ENCODE measurements around the gene MFSD2B.

Gene MFSD2B

GRCh38 chr2:24050041-24050979, 40.4 kb downstream of the MFSD2B start:
- DNase-seq (ENCODE audit: low spot score in 2 of 2), result peak in 1 of 2 experiments; percentile 64
- Histone ChIP-seq H3K27me3 (ENCODE audit: low read depth) (no peaks in the 10 kb centered on the region), H3K4me1 (peaks cover 15% of the 10 kb centered on the region), H3K9me3 (no peaks in the 10 kb centered on the region), H3K36me3 (replicated peaks) (no peaks in the 10 kb centered on the region), H3K4me3 (peak overlapping the region; percentile 74)
- in situ Hi-C loops (cut with MboI; ENCODE audit: low sequenced_read_pairs), result no loop called here

GRCh38 chr2:24051833-24052232, 41.9 kb downstream of the MFSD2B start:
- Histone ChIP-seq H3K9me3 (no peaks in the 10 kb centered on the region), H3K4me1 (peaks cover 15% of the 10 kb centered on the region), H3K27me3 (ENCODE audit: low read depth) (no peaks in the 10 kb centered on the region), H3K36me3 (replicated peaks) (no peaks in the 10 kb centered on the region), H3K4me3 (no peak overlapping the region)
- in situ Hi-C loops (cut with MboI; ENCODE audit: low sequenced_read_pairs), result no loop called here
- DNase-seq (ENCODE audit: low spot score in 2 of 2), result no peak

- peaks cover 11% of the 10 kb centered on the region for H3K4me1 ChIP-seq
- H3K36me3 ChIP-seq (replicated peaks), result no peaks in the 10 kb centered on the region
- no peak overlapping the region for H3K4me3 ChIP-seq
- H3K27me3 ChIP-seq (ENCODE audit: low read depth), result no peaks in the 10 kb centered on the region
- H3K9me3 ChIP-seq, result no peaks in the 10 kb centered on the region
- in situ Hi-C loops (cut with MboI; ENCODE audit: low sequenced_read_pairs), result no loop called here
- DNase-seq (ENCODE audit: low spot score in 2 of 2), result no peak
Measured at GRCh38 chr2:24052951-24053350, 43.1 kb downstream of the MFSD2B start.

- in situ Hi-C loops (cut with MboI; ENCODE audit: low sequenced_read_pairs), result no loop called here
- Histone ChIP-seq H3K4me3 (no peak overlapping the region), H3K36me3 (replicated peaks) (no peaks in the 10 kb centered on the region), H3K4me1 (peaks cover 4% of the 10 kb centered on the region), H3K27me3 (ENCODE audit: low read depth) (no peaks in the 10 kb centered on the region), H3K9me3 (no peaks in the 10 kb centered on the region)
- no peak for DNase-seq (ENCODE audit: low spot score in 2 of 2)
Measured at GRCh38 chr2:24054366-24055010, 44.6 kb downstream of the MFSD2B start.

- H3K4me3 ChIP-seq, result no peak overlapping the region
- no peaks in the 10 kb centered on the region for H3K27me3 ChIP-seq (ENCODE audit: low read depth)
- no peaks in the 10 kb centered on the region for H3K9me3 ChIP-seq
- no peaks in the 10 kb centered on the region; the same call in 1 of the 2 replicates for H3K36me3 ChIP-seq (replicated peaks)
- in situ Hi-C loops (cut with MboI; ENCODE audit: low sequenced_read_pairs), result no loop called here
- no peaks in the 10 kb centered on the region; the same call in 1 of the 2 replicates for H3K4me1 ChIP-seq
- no peak for DNase-seq (ENCODE audit: low spot score in 2 of 2)
Measured at GRCh38 chr2:24055750-24056149, 45.9 kb downstream of the MFSD2B start.

GRCh38 chr2:24058564-24059271, 48.8 kb downstream of the MFSD2B start:
- in situ Hi-C loops (cut with MboI; ENCODE audit: low sequenced_read_pairs), result no loop called here
- no peak for DNase-seq (ENCODE audit: low spot score in 2 of 2)
- H3K27me3 ChIP-seq (ENCODE audit: low read depth), result no peaks in the 10 kb centered on the region

GRCh38 chr2:24065341-24065740, 55.5 kb downstream of the MFSD2B start:
- H3K4me3 ChIP-seq, result no peak overlapping the region
- H3K4me1 ChIP-seq, result no peaks in the 10 kb centered on the region
- H3K9me3 ChIP-seq, result no peaks in the 10 kb centered on the region
- H3K27me3 ChIP-seq (ENCODE audit: low read depth), result no peaks in the 10 kb centered on the region
- in situ Hi-C loops (cut with MboI; ENCODE audit: low sequenced_read_pairs), result loop anchor here (10.0 kb wide), 1 partner anchor 241 kb away; no protein-coding TSS in a partner anchor
- H3K36me3 ChIP-seq (replicated peaks), result peaks cover 36% of the 10 kb centered on the region
- DNase-seq (ENCODE audit: low spot score in 2 of 2), result no peak

More at GRCh38 chr2:24058564-24059271, 48.8 kb downstream of the MFSD2B start:
- H3K9me3 ChIP-seq, result no peaks in the 10 kb centered on the region
- H3K4me3 ChIP-seq, result no peak overlapping the region
- H3K36me3 ChIP-seq (replicated peaks), result peaks cover 1% of the 10 kb centered on the region; the same call in 1 of the 2 replicates
- no peaks in the 10 kb centered on the region for H3K4me1 ChIP-seq

- no peak overlapping the region for H3K4me3 ChIP-seq
- H3K27me3 ChIP-seq (ENCODE audit: low read depth), result no peaks in the 10 kb centered on the region
- peaks cover 47% of the 10 kb centered on the region for H3K36me3 ChIP-seq (replicated peaks)
- in situ Hi-C loops (cut with MboI; ENCODE audit: low sequenced_read_pairs), result no loop called here
- H3K9me3 ChIP-seq, result no peaks in the 10 kb centered on the region
- peaks cover 3% of the 10 kb centered on the region; the same call in 1 of the 2 replicates for H3K4me1 ChIP-seq
- DNase-seq (ENCODE audit: low spot score in 2 of 2), result no peak
Measured at GRCh38 chr2:24072259-24072658, 62.4 kb downstream of the MFSD2B start.

- H3K4me1 ChIP-seq, result peaks cover 3% of the 10 kb centered on the region; the same call in 1 of the 2 replicates
- H3K27me3 ChIP-seq (ENCODE audit: low read depth), result no peaks in the 10 kb centered on the region
- H3K36me3 ChIP-seq (replicated peaks), result peaks cover 35% of the 10 kb centered on the region
- in situ Hi-C loops (cut with MboI; ENCODE audit: low sequenced_read_pairs), result no loop called here
- H3K9me3 ChIP-seq, result no peaks in the 10 kb centered on the region
- H3K4me3 ChIP-seq, result no peak overlapping the region
- no peak for DNase-seq (ENCODE audit: low spot score in 2 of 2)
Measured at GRCh38 chr2:24073816-24074215, 63.9 kb downstream of the MFSD2B start.

- peak overlapping the region; percentile 89 for H3K4me3 ChIP-seq
- H3K27me3 ChIP-seq (ENCODE audit: low read depth), result no peaks in the 10 kb centered on the region
- in situ Hi-C loops (cut with MboI; ENCODE audit: low sequenced_read_pairs), result no loop called here
- peaks cover 3% of the 10 kb centered on the region; the same call in 1 of the 2 replicates for H3K4me1 ChIP-seq
- H3K36me3 ChIP-seq (replicated peaks), result peaks cover 23% of the 10 kb centered on the region
- H3K9me3 ChIP-seq, result no peaks in the 10 kb centered on the region
- DNase-seq (ENCODE audit: low spot score in 2 of 2), result no peak
Measured at GRCh38 chr2:24075259-24075658, 65.4 kb downstream of the MFSD2B start.
